ENCODE measurements around the gene FAM3A. TPM values are rescaled to one million over a fixed set of nuclear protein-coding genes. Genes with fewer than 3 reads are reported as not detected.

Gene FAM3A
- total RNA-seq, 1 experiment from 2014 or later = 88.8 TPM

DNA sequence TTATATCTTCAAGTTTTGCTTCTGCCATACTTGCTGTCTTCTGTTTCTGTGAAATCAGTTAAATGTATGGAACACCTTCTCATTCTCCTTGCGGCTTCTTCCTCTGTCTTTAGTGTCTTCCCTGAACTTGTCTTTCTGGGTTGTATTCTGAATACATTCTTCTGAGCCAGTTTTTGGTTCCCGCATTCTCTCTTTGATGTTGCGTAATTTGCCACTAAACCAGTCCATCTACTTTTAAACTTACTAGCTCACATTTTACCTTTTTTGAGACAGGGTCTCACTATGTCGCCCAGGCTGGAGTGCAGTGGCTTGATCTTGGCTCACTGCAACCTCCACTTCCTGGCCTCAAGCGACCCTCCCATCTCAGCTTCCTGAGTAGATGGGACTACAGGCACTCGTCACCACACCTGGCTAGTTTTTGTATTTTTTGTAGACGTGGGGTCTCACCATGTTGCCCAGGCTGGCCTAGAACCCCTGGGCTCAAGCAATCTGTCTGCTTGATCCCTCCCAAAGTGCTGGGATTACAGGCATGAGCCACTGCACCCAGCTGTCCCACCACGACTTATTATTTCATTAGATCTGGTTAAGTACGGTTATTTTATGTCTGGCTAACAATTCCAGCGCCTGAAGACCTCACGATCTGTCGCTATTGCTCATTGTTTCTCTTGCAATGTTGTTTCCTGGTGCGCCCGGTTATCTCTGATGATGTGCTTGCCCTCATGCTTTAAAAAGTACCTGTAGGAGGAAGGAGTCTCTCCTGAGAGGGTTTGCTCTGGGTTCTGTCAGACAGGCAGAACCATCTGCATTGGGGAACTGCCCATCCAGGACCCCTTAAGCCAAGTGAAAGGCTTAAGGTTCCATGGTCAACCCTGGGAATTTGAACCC, 9.8 kb upstream of the FAM3A start:
- Histone ChIP-seq H3K4me1 (ENCODE audit: control insufficient read depth, insufficient read depth, low read length) (peaks cover 12% of the 10 kb centered on the region), H3K4me3 (ENCODE audit: low read depth in 2 of 2, low read length in 2 of 2) (no peak overlapping the region), H3K27me3 (ENCODE audit: control insufficient read depth, insufficient read depth, low read length) (no peaks in the 10 kb centered on the region), H3K9me3 (ENCODE audit: control insufficient read depth, insufficient read depth, low read depth, low read length) (no peaks in the 10 kb centered on the region), H3K27ac (ENCODE audit: low read length) (no peak overlapping the region), H3K36me3 (ENCODE audit: control insufficient read depth, insufficient read depth, low read length) (no peaks in the 10 kb centered on the region)
- in situ Hi-C loops (cut with HindIII; ENCODE audit: low pct_unique_long_range_greater_than_20kb, low sequenced_read_pairs) (no loop called here), intact Hi-C loops (cut with micrococcal nuclease; ENCODE audit: unreplicated experiment) (no loop called here)
- BruUV-seq (replicated peaks) = no TSS peak
- DNase-seq (ENCODE audit: low read depth, low spot score) = no peak
- ATAC-seq = no peak
- POLR2A ChIA-PET = interaction anchor here (0.6 to 0.7 kb wide), 2 partner anchors 46 to 52 kb away, joined by 5 to 6 read pairs; no protein-coding TSS in a partner anchor
- CTCF ChIA-PET = interaction anchor here (0.9 kb wide), 2 partner anchors 9 to 16 kb away, joined by 3 to 10 read pairs; no protein-coding TSS in a partner anchor
- TF ChIP-seq CTCF (IDR thresholded peaks at IDR 0.05) (no peak), TCF7L2 (IDR thresholded peaks at IDR 0.05; ENCODE audit: low read depth, low read length) (no peak), SIN3A (IDR thresholded peaks at IDR 0.05; ENCODE audit: borderline replicate concordance, insufficient read depth, low read depth, low read length) (no peak), POLR2AphosphoS5 (IDR thresholded peaks at IDR 0.05; ENCODE audit: low read depth, low read length) (no peak), REST (IDR thresholded peaks at IDR 0.05; ENCODE audit: insufficient read depth in 1 of 2, low read depth in 2 of 2, low read length in 1 of 2) (no peak)

DNA sequence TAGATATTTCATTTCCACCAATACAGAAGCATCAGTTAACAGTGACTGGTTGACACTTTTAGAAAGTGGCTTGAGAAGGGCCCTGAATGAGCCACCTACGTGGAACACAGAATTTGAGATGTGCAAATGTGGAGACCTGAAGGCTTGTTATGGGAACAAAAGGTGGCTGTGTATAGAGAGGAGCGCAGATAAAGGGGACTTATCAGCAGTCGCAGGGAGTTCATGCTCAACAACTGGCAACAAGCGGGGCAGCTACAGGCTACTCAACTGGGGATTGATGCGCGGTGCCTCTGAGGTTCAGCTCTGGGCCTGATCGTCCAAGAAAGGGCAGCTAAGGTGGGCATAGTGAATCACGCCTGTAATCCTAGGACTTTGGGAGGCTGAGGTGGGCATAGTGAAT, 3.4 kb upstream of the FAM3A start:
- H3K27ac ChIP-seq (ENCODE audit: low read length) = no peak overlapping the region
- ChIA-PET POLR2A (interaction anchor here (0.5 kb wide), 1 partner anchor 22 kb away, joined by 3 read pairs; no protein-coding TSS in a partner anchor), CTCF (no interaction called here)
- no TSS peak for BruUV-seq (replicated peaks)
- H3K27me3 ChIP-seq (ENCODE audit: control insufficient read depth, insufficient read depth, low read length) = no peaks in the 10 kb centered on the region
- H3K36me3 ChIP-seq (ENCODE audit: control insufficient read depth, insufficient read depth, low read length) = no peaks in the 10 kb centered on the region
- in situ Hi-C loops (cut with HindIII; ENCODE audit: low pct_unique_long_range_greater_than_20kb, low sequenced_read_pairs) = no loop called here
- DNase-seq (ENCODE audit: low read depth, low spot score) (no peak), ATAC-seq (no peak)
- H3K4me3 ChIP-seq (ENCODE audit: low read depth in 2 of 2, low read length in 2 of 2) = no peak overlapping the region
- no peaks in the 10 kb centered on the region for H3K9me3 ChIP-seq (ENCODE audit: control insufficient read depth, insufficient read depth, low read depth, low read length)
- TF ChIP-seq TCF7L2 (IDR thresholded peaks at IDR 0.05; ENCODE audit: low read depth, low read length) (no peak), POLR2AphosphoS5 (IDR thresholded peaks at IDR 0.05; ENCODE audit: low read depth, low read length) (no peak), REST (IDR thresholded peaks at IDR 0.05; ENCODE audit: insufficient read depth in 1 of 2, low read depth in 2 of 2, low read length in 1 of 2) (no peak), CTCF (IDR thresholded peaks at IDR 0.05) (no peak), SIN3A (IDR thresholded peaks at IDR 0.05; ENCODE audit: borderline replicate concordance, insufficient read depth, low read depth, low read length) (no peak)
- intact Hi-C loops (cut with micrococcal nuclease; ENCODE audit: unreplicated experiment) = no loop called here
- peaks cover 12% of the 10 kb centered on the region for H3K4me1 ChIP-seq (ENCODE audit: control insufficient read depth, insufficient read depth, low read length)
